HepG2 (cell line): ENCODE measurements around the gene DHRS13. TPM values are rescaled to one million over a fixed set of nuclear protein-coding genes. Genes with fewer than 3 reads are reported as not detected.

ENCODE experiments used
- ATF4 ChIP-seq, 2 experiments: fragments of 450-650 bp in 1 of 2; sonication (generic) in 1 of 2; formaldehyde crosslinking; IDR thresholded peaks; 2 replicates each; pipeline versions ENCODE4 v1.5.0 to v1.8.0; 2020 to 2022; ENCODE audit warnings: mild to moderate bottlenecking in 1 of 2, missing genetic modification reagents in 1 of 2
- JUNB ChIP-seq: sonication (generic); formaldehyde crosslinking; IDR thresholded peaks from 2 replicates; pipeline ENCODE4 v1.8.0; 2022; ENCODE audit warnings: missing genetic modification reagents, mild to moderate bottlenecking, borderline replicate concordance
- LRRFIP1 ChIP-seq: sonication (generic); formaldehyde crosslinking; conservative IDR thresholded peaks from 2 replicates; pipeline ENCODE4 v1.4.0; 2020; ENCODE audit warnings: missing genetic modification reagents
- TSC22D2 ChIP-seq: sonication (generic); formaldehyde crosslinking; IDR thresholded peaks from 2 replicates; pipeline ENCODE4 v1.5.1; 2020; ENCODE audit warnings: missing genetic modification reagents, mild to moderate bottlenecking, borderline replicate concordance
- ZNF512B ChIP-seq: sonication (generic); formaldehyde crosslinking; IDR thresholded peaks from 2 replicates; pipeline ENCODE4 v1.5.1; 2020; ENCODE audit warnings: missing genetic modification reagents, mild to moderate bottlenecking, borderline replicate concordance
- polyA plus RNA-seq, 8 experiments: library from polyadenylated mRNA; depleted of rRNA in 3 of 8; stranded (reverse) in 7 of 8; unstranded in 1 of 8; fragments of >200 nt; fragmentation: Illumina TruSeq in 4 of 8; extraction: Trizol in 4 of 8; gene quantifications; 2 replicates each; pipeline versions ENCODE4 v1.2.1 to v1.2.3, GENCODE V29; 2011 to 2016; ENCODE audit warnings: low read depth in 4 of 8, missing spikeins in 1 of 8, mixed read lengths in 1 of 8; ENCODE audit not compliant: insufficient read depth in 1 of 8
- total RNA-seq, 5 experiments: library from RNA; depleted of rRNA; stranded (reverse); fragments of >200 nt; fragmentation: Illumina TruSeq; extraction: Trizol; gene quantifications; 2 replicates each; pipeline ENCODE4 v1.2.3, GENCODE V29; 2016; ENCODE audit warnings: low read depth in 1 of 5
- TF ChIP-seq, protein P1 (sequence below): sonication (generic); formaldehyde crosslinking; IDR thresholded peaks from 2 replicates; pipeline ENCODE4 v1.5.1; 2020; ENCODE audit warnings: missing genetic modification reagents, mild to moderate bottlenecking, borderline replicate concordance
- TF ChIP-seq, protein P2 (sequence below): IDR thresholded peaks from 2 replicates; pipeline ENCODE4 v1.6.1; 2012; ENCODE audit warnings: low read length, improper control_type of control experiment

DHRS13 gene
- total and polyA plus RNA-seq, 2 of the 13 experiments (the other 11 are each of a cell fraction or from before 2014, with no cell fraction given), result 11.8 to 12.6 TPM

DNA sequence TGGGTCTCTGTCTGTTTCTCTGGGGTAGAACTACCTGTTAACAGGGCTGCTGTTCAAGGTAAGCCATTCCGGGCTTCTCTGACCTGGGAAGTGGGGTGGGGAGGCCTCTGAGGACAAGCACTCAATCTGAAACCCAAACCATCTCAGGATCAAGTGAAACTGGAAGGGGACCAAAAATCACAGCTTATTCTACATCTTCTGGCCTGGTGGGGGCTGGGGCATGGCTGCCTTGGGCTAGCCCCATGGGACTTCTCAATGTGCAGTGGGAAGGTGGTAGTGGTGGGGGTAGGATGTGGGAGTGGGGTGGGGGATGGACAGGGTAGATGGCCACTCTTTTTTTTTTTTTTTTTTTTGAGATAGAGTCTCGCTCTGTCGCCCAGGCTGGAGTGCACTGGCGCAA is 10.9 kb downstream of the DHRS13 start (continued):
- no peak for TF ChIP-seq ZNF512B (CRISPR knock-in tag)
- TF ChIP-seq, protein P1, sequence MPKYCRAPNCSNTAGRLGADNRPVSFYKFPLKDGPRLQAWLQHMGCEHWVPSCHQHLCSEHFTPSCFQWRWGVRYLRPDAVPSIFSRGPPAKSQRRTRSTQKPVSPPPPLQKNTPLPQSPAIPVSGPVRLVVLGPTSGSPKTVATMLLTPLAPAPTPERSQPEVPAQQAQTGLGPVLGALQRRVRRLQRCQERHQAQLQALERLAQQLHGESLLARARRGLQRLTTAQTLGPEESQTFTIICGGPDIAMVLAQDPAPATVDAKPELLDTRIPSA (CRISPR knock-in tag), result no peak
- no peak for TF ChIP-seq LRRFIP1 (CRISPR knock-in tag)
- TF ChIP-seq, protein P2, sequence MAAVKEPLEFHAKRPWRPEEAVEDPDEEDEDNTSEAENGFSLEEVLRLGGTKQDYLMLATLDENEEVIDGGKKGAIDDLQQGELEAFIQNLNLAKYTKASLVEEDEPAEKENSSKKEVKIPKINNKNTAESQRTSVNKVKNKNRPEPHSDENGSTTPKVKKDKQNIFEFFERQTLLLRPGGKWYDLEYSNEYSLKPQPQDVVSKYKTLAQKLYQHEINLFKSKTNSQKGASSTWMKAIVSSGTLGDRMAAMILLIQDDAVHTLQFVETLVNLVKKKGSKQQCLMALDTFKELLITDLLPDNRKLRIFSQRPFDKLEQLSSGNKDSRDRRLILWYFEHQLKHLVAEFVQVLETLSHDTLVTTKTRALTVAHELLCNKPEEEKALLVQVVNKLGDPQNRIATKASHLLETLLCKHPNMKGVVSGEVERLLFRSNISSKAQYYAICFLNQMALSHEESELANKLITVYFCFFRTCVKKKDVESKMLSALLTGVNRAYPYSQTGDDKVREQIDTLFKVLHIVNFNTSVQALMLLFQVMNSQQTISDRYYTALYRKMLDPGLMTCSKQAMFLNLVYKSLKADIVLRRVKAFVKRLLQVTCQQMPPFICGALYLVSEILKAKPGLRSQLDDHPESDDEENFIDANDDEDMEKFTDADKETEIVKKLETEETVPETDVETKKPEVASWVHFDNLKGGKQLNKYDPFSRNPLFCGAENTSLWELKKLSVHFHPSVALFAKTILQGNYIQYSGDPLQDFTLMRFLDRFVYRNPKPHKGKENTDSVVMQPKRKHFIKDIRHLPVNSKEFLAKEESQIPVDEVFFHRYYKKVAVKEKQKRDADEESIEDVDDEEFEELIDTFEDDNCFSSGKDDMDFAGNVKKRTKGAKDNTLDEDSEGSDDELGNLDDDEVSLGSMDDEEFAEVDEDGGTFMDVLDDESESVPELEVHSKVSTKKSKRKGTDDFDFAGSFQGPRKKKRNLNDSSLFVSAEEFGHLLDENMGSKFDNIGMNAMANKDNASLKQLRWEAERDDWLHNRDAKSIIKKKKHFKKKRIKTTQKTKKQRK, result no peak
- TF ChIP-seq ATF4 (CRISPR knock-in tag; IDR thresholded peaks at IDR 0.05), result no peak
- no peak for TF ChIP-seq TSC22D2
- no peak for TF ChIP-seq JUNB (CRISPR knock-in tag)
